ENCODE measurements around the gene ARSB.

GRCh38 chr5:78833284-78833683 is 151.8 kb downstream of the ARSB start:
- TF ChIP-seq CTCF (IDR thresholded peaks at IDR 0.05) (no peak), POLR2A (IDR thresholded peaks at IDR 0.05) (no peak)

All from gastroesophageal sphincter (tissue), 3 donors.